Endothelial cell of umbilical vein (primary cell): ENCODE data around the gene CYP11A1. TPM values are rescaled to one million over a fixed set of nuclear protein-coding genes. Genes with fewer than 3 reads are reported as not detected.

Source experiments
- BruUV-seq: library from RNA; stranded (reverse); fragments of 400-500 nt; replicated peaks from 2 replicates; lab custom pipeline; 2021; lab: Mats Ljungman, UMichigan
- CTCF ChIA-PET: fragments of 300-600, 350-600 bp; sonication (Branson Sonifier 250); formaldehyde crosslinking; loops from one replicate; lab custom pipeline; 2021; ENCODE audit warnings: antibody characterized with exemption, inconsistent platforms; lab: Charles Lee
- POLR2A ChIA-PET: fragments of 300-600, 350-600 bp; sonication (Branson Sonifier 250); formaldehyde crosslinking; loops from one replicate; lab custom pipeline; 2021; ENCODE audit warnings: antibody characterized with exemption, inconsistent platforms; lab: Charles Lee
- DNase-seq: peaks from one replicate; pipeline ENCODE4 v3.0.0-alpha.2; 2011; ENCODE audit warnings: low read depth, low spot score
- FAIRE-seq: peaks from 2 replicates; lab custom pipeline; 2011; peaks lifted over from hg19 to GRCh38; lab: Jason Lieb, UNC
- H2AFZ ChIP-seq: 2 replicates; pipeline ENCODE4 v1.6.0; 2012; ENCODE audit warnings: low read depth, low read length, control low read depth, inconsistent platforms
- H3K27ac ChIP-seq: 2 replicates; pipeline ENCODE4 v1.5.1; 2011; ENCODE audit warnings: low read depth, mild to moderate bottlenecking, control low read depth, low read length, moderate library complexity; ENCODE audit not compliant: insufficient read depth
- H3K27me3 ChIP-seq, 2 experiments: 2 replicates each; pipeline versions ENCODE4 v1.6.0 to v1.6.1; 2011; ENCODE audit warnings: low read length in 2 of 2, mixed read lengths in 1 of 2; ENCODE audit not compliant: control insufficient read depth in 2 of 2, insufficient read depth in 2 of 2
- H3K36me3 ChIP-seq, 2 experiments: 2 replicates in 1 of 2; 3 replicates in 1 of 2; pipeline ENCODE4 v1.5.1; 2011; ENCODE audit warnings: low read length in 2 of 2, mild to moderate bottlenecking in 1 of 2, moderate library complexity in 1 of 2; ENCODE audit not compliant: control insufficient read depth in 2 of 2, insufficient read depth in 2 of 2; ENCODE audit errors: extremely low read depth in 1 of 2
- H3K4me1 ChIP-seq: 3 replicates; pipeline ENCODE4 v1.5.1; 2011; ENCODE audit warnings: mild to moderate bottlenecking, low read length; ENCODE audit not compliant: control insufficient read depth, insufficient read depth; ENCODE audit errors: extremely low read depth
- H3K4me2 ChIP-seq: 2 replicates; pipeline ENCODE4 v1.6.1; 2011; ENCODE audit warnings: low read length, control low read depth, mixed read lengths; ENCODE audit not compliant: insufficient read depth
- H3K4me3 ChIP-seq, 3 experiments: fragments of 200-600 bp in 1 of 3; sonication (generic), shearing (Covaris generic) in 1 of 3; replicated peaks in 1 of 3; 2 replicates each; pipeline ENCODE4 v1.5.1; 2011 to 2016; ENCODE audit warnings: control low read depth in 3 of 3, low read length in 3 of 3, mild to moderate bottlenecking in 2 of 3, inconsistent platforms in 1 of 3, low read depth in 1 of 3, moderate library complexity in 1 of 3; ENCODE audit not compliant: insufficient read depth in 1 of 3
- H3K79me2 ChIP-seq: 2 replicates; pipeline ENCODE4 v1.6.0; 2012; ENCODE audit warnings: low read length, inconsistent platforms; ENCODE audit not compliant: control insufficient read depth, insufficient read depth
- H3K9ac ChIP-seq: replicated peaks from 2 replicates; pipeline ENCODE3; 2011; ENCODE audit warnings: low read length, control low read depth; ENCODE audit not compliant: insufficient read depth; ENCODE audit errors: extremely low read depth
- H3K9me1 ChIP-seq: replicated peaks from 3 replicates; pipeline ENCODE4 v1.6.0; 2011; ENCODE audit warnings: mild to moderate bottlenecking, low read length; ENCODE audit not compliant: control insufficient read depth, insufficient read depth; ENCODE audit errors: extremely low read depth
- H3K9me3 ChIP-seq: replicated peaks from 2 replicates; pipeline ENCODE4 v1.5.1; 2012; ENCODE audit warnings: low read length, inconsistent platforms; ENCODE audit not compliant: control insufficient read depth, insufficient read depth
- H4K20me1 ChIP-seq: replicated peaks from 2 replicates; pipeline ENCODE3; 2011; ENCODE audit warnings: mild to moderate bottlenecking, low read length; ENCODE audit not compliant: control insufficient read depth, insufficient read depth; ENCODE audit errors: extremely low read depth
- EZH2 ChIP-seq: IDR thresholded peaks from 2 replicates; pipeline ENCODE4 v1.6.1; 2012; ENCODE audit warnings: borderline replicate concordance, low read depth, mild to moderate bottlenecking, moderate library complexity, low read length, inconsistent platforms; ENCODE audit not compliant: severe bottlenecking
- FOS ChIP-seq: IDR thresholded peaks from 2 replicates; pipeline ENCODE4 v1.6.1; 2011; ENCODE audit warnings: mild to moderate bottlenecking, low read length, moderate library complexity, borderline replicate concordance; ENCODE audit not compliant: insufficient read depth
- GATA2 ChIP-seq: IDR thresholded peaks from 2 replicates; pipeline ENCODE4 v1.7.0; 2011; ENCODE audit warnings: low read depth, mild to moderate bottlenecking, moderate library complexity, mixed read lengths, low read length; ENCODE audit not compliant: insufficient read length, insufficient read depth
- JUN ChIP-seq: IDR thresholded peaks from 2 replicates; pipeline ENCODE4 v1.6.1; 2011; ENCODE audit warnings: borderline replicate concordance, low read depth; ENCODE audit not compliant: insufficient read length, insufficient read depth
- MYC ChIP-seq: IDR thresholded peaks from one replicate; pipeline ENCODE4 v1.6.1; 2011; ENCODE audit warnings: mild to moderate bottlenecking, low read depth, low read length
- POLR2A ChIP-seq: IDR thresholded peaks from 2 replicates; pipeline ENCODE4 v1.6.1; 2012; ENCODE audit warnings: low read depth, mild to moderate bottlenecking, control low read depth, low read length
- POLR2AphosphoS5 ChIP-seq: IDR thresholded peaks from 2 replicates; pipeline ENCODE4 v1.6.1; 2012; ENCODE audit warnings: low read depth, mild to moderate bottlenecking, control low read depth, low read length, moderate library complexity; ENCODE audit not compliant: insufficient read depth
- dilution Hi-C: fragments of 300-500 bp; cut with MboI; formaldehyde crosslinking; loops from one replicate; pipeline ENCODE4 v1.15.0; 2019; ENCODE audit warnings: low sequenced_read_pairs; ENCODE audit not compliant: extremely low pct_ligation_motif_present
- intact Hi-C: fragments of 100-400 bp; cut with micrococcal nuclease; formaldehyde crosslinking; loops from one replicate; pipeline ENCODE4 v1.10.0; 2022
- polyA plus RNA-seq, 4 experiments: library from polyadenylated mRNA; depleted of rRNA in 3 of 4; stranded (reverse) in 3 of 4; unstranded in 1 of 4; fragments of >200 nt; gene quantifications; 2 replicates each; pipeline versions ENCODE4 v1.2.1 to v1.2.3, GENCODE V29; 2011 to 2012; ENCODE audit warnings: missing spikeins in 1 of 4
- total RNA-seq: library from RNA; stranded (reverse); gene quantifications from 2 replicates; pipeline ENCODE4 v1.2.3, GENCODE V29; 2021
- TF ChIP-seq, protein P1 (sequence below), 2 donors: IDR thresholded peaks; 1 replicate in 1 of 2; 2 replicates in 1 of 2; pipeline ENCODE4 v1.5.1; 2011; ENCODE audit warnings: low read length in 2 of 2, mild to moderate bottlenecking in 2 of 2, moderate library complexity in 2 of 2, control low read depth in 1 of 2, inconsistent platforms in 1 of 2, low read depth in 1 of 2; ENCODE audit not compliant: insufficient read depth in 1 of 2; ENCODE audit errors: extremely low read depth in 1 of 2
- TF ChIP-seq, protein P2 (sequence below): IDR thresholded peaks from 2 replicates; pipeline ENCODE4 v1.6.1; 2011; ENCODE audit not compliant: insufficient read depth, insufficient read length

Gene CYP11A1
- total and polyA plus RNA-seq, 2 donors (not counting 3 experiments of a cell fraction or from before 2014, with no cell fraction given), result 0.08 TPM; not detected in 1

DNA sequence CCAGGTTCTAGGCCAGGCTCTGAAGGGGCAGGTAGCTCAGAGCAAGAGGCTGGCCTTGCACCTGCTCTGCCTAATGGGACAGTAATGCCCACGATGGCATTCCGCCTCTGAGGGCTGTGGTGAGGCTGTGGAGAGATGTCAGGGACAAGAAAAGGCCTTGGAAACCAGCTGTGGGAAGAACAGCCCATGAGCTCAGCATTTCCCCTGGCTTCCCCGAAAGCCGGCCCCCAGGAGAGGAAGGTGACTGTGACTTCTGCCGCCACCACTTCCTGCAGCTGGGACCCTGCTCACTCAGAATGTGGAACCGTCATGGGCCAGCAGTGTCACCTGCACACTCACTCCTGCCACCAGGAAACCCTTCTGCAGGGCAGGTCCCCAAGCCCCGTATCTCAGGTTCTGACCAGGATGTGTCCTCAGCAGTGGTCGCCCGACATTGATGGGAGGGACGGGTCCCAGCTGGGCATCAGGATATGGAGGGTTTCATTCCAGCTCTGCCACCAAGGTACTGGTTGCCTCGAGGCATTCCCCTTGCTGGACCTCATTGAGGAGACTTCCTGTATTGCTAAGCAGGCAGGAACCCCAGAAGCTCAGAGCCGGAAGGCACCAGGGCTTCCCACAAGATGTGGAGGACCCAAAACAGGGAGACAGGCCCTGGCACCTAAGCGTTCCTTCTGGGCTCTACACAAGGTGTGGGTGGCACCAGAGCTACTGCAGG is 35.6 kb upstream of the CYP11A1 start:
- CTCF ChIA-PET, result interaction anchor here (0.9 to 1.9 kb wide), 5 partner anchors 10 to 34 kb away, joined by 3 to 7 read pairs (median 5); no protein-coding TSS in a partner anchor
- Histone ChIP-seq H3K4me2 (no peak overlapping the region), H3K36me3 (no peaks in the 10 kb centered on the region), H3K27me3 (peaks cover 0 to 17% of the 10 kb centered on the region in 2 experiments), H3K27ac (no peak overlapping the region), H3K4me3 (no peak overlapping the region), H3K9me1 (no peaks in the 10 kb centered on the region), H3K9ac (no peak overlapping the region), H3K9me3 (no peaks in the 10 kb centered on the region), H4K20me1 (no peaks in the 10 kb centered on the region), H3K4me1 (peaks cover 6% of the 10 kb centered on the region), H3K79me2 (no peaks in the 10 kb centered on the region), H2AFZ (no peak overlapping the region)
- no TSS peak for BruUV-seq
- DNase-seq (no peak), FAIRE-seq (no peak)
- TF ChIP-seq POLR2A (no peak), JUN (no peak), FOS (no peak), EZH2 (no peak), MYC (no peak), POLR2AphosphoS5 (no peak), GATA2 (no peak)
- TF ChIP-seq, protein P1, sequence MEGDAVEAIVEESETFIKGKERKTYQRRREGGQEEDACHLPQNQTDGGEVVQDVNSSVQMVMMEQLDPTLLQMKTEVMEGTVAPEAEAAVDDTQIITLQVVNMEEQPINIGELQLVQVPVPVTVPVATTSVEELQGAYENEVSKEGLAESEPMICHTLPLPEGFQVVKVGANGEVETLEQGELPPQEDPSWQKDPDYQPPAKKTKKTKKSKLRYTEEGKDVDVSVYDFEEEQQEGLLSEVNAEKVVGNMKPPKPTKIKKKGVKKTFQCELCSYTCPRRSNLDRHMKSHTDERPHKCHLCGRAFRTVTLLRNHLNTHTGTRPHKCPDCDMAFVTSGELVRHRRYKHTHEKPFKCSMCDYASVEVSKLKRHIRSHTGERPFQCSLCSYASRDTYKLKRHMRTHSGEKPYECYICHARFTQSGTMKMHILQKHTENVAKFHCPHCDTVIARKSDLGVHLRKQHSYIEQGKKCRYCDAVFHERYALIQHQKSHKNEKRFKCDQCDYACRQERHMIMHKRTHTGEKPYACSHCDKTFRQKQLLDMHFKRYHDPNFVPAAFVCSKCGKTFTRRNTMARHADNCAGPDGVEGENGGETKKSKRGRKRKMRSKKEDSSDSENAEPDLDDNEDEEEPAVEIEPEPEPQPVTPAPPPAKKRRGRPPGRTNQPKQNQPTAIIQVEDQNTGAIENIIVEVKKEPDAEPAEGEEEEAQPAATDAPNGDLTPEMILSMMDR (IDR thresholded peaks at IDR 0.05; ENCODE audit: extremely low read depth in 1 of 2, insufficient read depth in 1 of 2, low read depth in 1 of 2, low read length in 2 of 2), result no peak
- TF ChIP-seq, protein P2, sequence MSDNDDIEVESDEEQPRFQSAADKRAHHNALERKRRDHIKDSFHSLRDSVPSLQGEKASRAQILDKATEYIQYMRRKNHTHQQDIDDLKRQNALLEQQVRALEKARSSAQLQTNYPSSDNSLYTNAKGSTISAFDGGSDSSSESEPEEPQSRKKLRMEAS, result no peak
- dilution Hi-C loops (no loop called here), intact Hi-C loops (loop anchor here (2.0 kb wide), 1 partner anchor 20 kb away; no protein-coding TSS in a partner anchor)
- POLR2A ChIA-PET, result no interaction called here
